ELR (cell line): ENCODE results near the gene DOCK7.
"Not testable (repeated sequence)": the region's sequence is repeated elsewhere in the genome, so short reads cannot be mapped to it uniquely, and the experiment has no call there.

ENCODE experiments used
- DNase-seq: peaks from one replicate; pipeline ENCODE4 v3.0.0-alpha.2; 2015; ENCODE audit warnings: low read depth

The DOCK7 gene

DNA sequence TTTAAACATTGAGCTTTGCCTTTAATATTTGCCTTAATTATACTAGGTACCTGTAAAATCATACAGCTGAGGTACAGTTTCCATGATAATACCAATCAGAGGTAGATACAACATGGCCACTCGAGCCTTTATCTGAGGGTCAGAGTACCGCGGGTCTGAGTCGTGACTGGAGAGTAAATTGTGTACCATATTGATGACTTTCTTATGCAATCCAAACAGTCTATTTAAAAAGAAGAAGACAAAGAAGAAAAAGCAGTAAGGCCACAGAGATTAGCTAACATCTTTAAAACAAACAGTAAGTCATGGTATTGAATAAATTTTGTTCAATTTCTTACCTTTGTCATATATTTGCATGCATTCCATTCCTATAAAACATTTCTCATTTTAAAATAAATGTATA, 159.0 kb downstream of the DOCK7 start:
- no peak for DNase-seq

- DNase-seq, result no peak
These were observed 160.2 kb downstream of the DOCK7 start for GRCh38 chr1:62528015-62528414.

GRCh38 chr1:62527346-62527745, 160.8 kb downstream of the DOCK7 start:
- DNase-seq, result not testable (repeated sequence)

- no peak for DNase-seq
These were observed 164.3 kb downstream of the DOCK7 start for GRCh38 chr1:62523860-62524259.

- no peak for DNase-seq
These were observed 171.6 kb downstream of the DOCK7 start for GRCh38 chr1:62516600-62516999.

DNA sequence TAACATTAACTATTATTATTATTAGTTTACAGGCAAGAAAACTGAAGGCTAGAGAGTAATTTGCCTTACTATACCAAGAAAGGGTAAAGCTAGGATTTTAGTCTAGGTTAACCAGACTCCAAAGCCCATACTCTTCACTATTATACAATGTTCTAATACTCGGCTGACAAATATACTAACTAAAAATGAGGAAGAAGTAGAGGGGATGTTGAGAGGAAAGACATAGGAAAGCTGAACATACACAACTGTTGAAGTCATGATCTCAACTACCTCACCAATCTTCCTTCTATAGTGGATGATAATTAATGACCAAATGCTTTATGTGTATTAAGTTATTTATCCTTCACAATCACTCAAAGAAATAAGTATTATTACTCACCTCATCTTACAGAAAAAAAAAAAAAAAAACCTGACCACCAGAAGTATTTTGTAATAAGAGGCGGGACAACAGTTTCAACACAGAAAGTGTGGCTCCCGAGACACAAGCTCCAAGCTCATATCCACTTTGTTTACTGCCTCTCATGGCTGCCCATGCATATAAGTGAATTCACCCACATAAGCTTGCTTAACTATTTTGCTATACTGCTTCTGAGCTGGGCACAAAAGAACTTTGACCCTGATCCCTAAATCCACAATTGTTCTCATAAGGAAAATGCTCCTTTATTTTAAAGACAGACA, 173.3 kb downstream of the DOCK7 start:
- peak; percentile 16 for DNase-seq

DNA sequence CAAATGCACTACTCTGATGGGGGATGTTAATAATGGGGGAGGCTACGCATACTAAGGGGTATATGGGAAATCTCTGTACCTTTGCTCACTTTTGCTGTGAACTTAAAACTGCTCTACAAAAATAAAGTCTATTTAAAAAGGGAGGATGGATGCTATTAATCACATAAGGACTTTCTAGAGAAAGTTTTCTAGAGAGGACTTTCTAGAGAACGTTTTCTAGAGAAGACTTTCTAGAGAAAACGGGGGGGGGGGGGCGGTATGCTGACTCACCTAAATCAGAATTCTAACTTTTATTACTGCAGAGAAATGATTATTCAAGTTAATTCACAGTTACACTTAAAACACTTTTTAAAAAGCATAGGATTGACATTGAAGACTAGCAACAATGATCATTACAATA, 175.2 kb downstream of the DOCK7 start:
- DNase-seq, result no peak

DNA sequence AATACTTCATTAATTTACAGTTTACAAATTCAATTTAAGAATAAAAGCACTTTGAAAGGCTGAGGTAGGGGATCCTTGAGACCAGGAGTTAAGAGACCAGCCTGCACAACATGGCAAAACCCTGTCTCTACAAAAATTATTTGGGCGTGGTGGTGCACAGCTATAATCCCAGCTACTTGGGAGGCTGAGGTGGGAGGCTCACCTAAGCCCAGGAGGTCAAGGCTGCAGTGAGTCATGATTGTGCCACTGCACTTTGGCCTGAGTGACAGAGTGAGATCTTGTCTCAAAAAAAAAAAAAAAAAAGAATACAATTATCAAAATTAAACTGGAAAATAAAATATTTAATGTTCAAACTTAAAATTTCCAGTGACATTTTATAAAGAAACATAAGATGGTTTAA, 179.2 kb downstream of the DOCK7 start:
- DNase-seq, result no peak

DNA sequence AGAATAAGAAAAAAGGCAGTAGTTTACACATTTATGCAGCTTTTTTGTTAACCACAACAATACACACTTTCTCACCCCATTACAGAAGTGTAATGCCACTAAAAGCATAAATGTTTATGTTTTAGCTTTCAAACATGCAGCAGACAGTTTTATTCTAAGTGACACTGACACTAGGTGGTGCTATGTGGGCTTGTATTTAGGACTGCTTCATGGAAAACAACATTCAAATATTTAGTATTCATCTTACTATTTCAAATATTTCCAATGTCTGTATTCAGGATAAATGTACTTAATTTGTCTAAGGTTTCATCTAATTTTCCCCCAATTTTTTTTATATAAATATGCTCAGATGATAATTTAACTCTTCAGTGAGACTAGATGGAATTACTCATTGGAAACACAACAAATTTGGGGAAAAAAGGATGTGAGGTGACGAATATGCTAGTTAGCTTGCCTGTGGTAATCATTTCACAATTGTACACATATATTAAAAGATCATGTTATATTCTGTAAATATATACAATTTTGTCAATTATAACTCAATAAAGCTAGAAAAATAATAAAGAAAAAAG, 179.9 kb downstream of the DOCK7 start:
- DNase-seq, result peak; percentile 61

DNA sequence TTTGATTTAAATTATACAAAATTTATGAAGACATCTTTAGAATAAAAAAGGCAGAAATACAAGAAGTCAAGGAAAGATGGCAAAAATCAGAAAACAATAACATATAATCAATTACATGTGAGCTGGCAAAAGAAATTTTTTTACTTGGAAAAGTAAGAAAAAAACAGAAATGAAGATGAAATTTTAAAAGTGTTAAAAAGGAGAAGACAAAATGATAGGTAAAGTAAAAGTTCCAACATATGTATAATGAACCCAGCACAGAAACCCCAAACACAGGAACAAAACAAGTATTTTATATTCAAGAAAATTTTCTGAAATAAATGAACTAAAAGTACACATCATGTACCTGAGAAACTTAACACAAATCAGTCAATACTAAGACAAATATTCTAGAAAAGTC, 188.0 kb downstream of the DOCK7 start:
- no peak for DNase-seq

DNA sequence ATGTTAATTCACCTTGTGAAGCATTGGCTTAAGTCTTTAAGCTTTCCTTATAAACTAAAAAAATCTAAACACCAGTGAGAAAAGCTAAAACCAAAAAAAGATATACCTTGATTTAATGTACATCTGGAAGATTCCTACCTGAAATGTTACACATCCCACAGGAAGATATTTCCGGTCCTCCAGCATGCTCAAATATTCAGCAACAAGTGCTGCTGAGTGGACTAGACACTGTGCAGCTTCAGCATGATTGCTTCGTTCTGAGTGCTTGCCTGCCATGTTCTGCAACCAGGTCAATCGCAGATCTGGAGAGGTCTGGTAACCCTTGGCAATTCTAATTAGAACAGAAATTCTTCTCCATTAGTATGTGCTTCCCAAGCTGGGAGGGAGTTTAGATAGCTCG, 194.0 kb downstream of the DOCK7 start:
- DNase-seq, result no peak

DNA sequence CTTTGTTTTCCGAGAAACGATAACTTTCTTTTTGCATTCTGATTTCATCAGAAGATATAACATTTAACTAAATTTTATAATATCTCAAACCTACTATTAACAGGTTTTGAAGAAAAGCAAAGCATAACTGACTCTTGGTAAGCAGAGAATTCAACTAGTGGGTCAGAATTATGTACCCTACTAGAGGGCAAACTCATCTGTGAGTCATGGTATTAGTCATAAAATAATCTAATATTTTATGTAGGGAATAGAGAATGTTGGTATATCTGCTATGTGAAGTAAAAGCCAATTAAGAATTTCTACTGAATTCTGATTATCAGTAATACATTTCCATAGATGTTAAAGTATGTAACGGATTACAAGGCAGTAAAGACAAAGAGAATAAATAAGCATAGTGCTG, 194.5 kb downstream of the DOCK7 start:
- peak; percentile 75 for DNase-seq

DNA sequence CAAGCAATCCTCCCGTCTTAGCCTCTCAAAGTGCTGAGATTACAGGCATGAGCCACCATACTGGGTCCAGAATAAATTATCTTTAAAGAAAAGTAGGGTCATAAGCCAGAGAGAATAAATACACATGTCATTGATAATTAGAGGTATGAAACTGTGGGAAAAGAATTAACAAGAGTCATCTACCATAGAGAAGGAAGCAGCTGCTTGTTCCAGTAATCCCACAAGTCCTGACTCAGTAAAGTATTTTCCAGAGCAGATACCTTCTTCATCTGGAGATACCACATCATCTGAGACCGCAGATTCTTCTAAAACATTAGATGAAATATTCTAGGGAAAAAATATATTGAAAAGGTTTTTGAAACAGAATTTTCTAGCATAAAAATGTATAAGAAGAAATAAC, 195.7 kb downstream of the DOCK7 start:
- DNase-seq, result no peak

DNA sequence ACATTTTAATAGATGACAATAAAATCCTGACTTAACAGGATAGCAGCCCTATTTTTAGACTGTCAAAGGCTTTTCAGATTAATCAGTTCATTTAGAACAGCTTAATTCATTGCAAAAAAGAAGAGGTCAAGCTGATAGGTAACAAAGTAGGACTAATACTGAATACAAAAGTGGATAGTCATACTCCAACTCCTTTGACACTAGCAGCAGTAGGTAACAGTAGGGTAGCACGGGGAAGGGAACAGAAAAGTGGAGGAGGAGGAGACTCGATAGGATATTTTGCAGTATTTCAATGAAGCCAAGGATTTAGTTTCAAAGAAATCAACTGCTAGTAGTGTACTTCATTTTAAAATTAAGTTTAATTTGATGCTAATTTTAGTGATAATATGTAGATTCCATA, 200.2 kb downstream of the DOCK7 start:
- no peak for DNase-seq

GRCh38 chr1:62484824-62485468, 203.2 kb downstream of the DOCK7 start:
- DNase-seq, result no peak

GRCh38 chr1:62481681-62482080, 206.5 kb downstream of the DOCK7 start:
- no peak for DNase-seq

- DNase-seq, result no peak
These were observed 211.5 kb downstream of the DOCK7 start for GRCh38 chr1:62476525-62477219.

GRCh38 chr1:62467092-62467491, 221.1 kb downstream of the DOCK7 start:
- no peak for DNase-seq

- no peak for DNase-seq
These were observed 225.8 kb downstream of the DOCK7 start for GRCh38 chr1:62462370-62462769.

GRCh38 chr1:62457955-62458354, 230.2 kb downstream of the DOCK7 start:
- no peak for DNase-seq

GRCh38 chr1:62452951-62453350, 235.2 kb downstream of the DOCK7 start:
- DNase-seq, result peak; percentile 82

DNA sequence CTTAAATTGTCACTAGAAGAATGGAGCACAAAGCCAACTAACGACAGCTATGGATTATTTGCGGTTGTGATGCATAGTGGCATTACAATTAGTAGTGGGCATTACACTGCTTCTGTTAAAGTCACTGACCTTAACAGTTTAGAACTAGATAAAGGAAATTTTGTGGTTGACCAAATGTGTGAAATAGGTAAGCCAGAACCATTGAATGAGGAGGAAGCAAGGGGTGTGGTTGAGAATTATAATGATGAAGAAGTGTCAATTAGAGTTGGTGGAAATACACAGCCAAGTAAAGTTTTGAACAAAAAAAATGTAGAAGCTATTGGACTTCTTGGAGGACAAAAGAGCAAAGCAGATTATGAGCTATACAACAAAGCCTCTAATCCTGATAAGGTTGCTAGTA, 237.9 kb downstream of the DOCK7 start:
- no peak for DNase-seq
